CD4-positive, CD25-positive, alpha-beta regulatory T cell (primary cell): ENCODE measurements around the gene GARIN3. TPM values are rescaled to one million over a fixed set of nuclear protein-coding genes. Genes with fewer than 3 reads are reported as not detected.

Experiments used
- ATAC-seq, 2 donors: fragments of 150-1000 bp; cut with Tn5 transposase; one replicate each; pipeline ENCODE4 v1.10.0; 2021; ENCODE audit warnings: low read depth in 2 of 2, moderate number of reproducible peaks in 2 of 2, moderate library complexity in 1 of 2
- DNase-seq, 3 donors: peaks; one replicate each; pipeline versions ENCODE4 v3.0.0 to v3.0.0-alpha.2; 2012 to 2022; ENCODE audit warnings: mixed read lengths in 1 of 3
- H3K27ac ChIP-seq: one replicate; pipeline ENCODE4 v1.7.0; 2013; ENCODE audit warnings: mild to moderate bottlenecking, low read length; ENCODE audit not compliant: insufficient read depth, poor library complexity, severe bottlenecking
- H3K27me3 ChIP-seq: one replicate; pipeline ENCODE4 v1.7.0; 2013; ENCODE audit warnings: low read length; ENCODE audit not compliant: control insufficient read depth, insufficient read depth
- H3K36me3 ChIP-seq: one replicate; pipeline ENCODE4 v1.7.0; 2013; ENCODE audit warnings: mild to moderate bottlenecking, low read length, moderate library complexity; ENCODE audit not compliant: control insufficient read depth, insufficient read depth
- H3K4me1 ChIP-seq: 2 replicates; pipeline ENCODE4 v1.7.0; 2013; ENCODE audit warnings: mild to moderate bottlenecking, low read length; ENCODE audit not compliant: insufficient read depth, control insufficient read depth, poor library complexity, severe bottlenecking
- H3K4me3 ChIP-seq: one replicate; pipeline ENCODE4 v1.7.0; 2013; ENCODE audit warnings: low read depth, mild to moderate bottlenecking, low read length, moderate library complexity
- H3K9me3 ChIP-seq, 2 experiments: 1 replicate in 1 of 2; 2 replicates in 1 of 2; pipeline ENCODE4 v1.7.0; 2013; ENCODE audit warnings: low read length in 2 of 2, mild to moderate bottlenecking in 1 of 2, moderate library complexity in 1 of 2; ENCODE audit not compliant: control insufficient read depth in 2 of 2
- H3K27ac Mint-ChIP-seq, 3 donors: one replicate each; pipeline ENCODE4 v1.8.0; 2020 to 2022; ENCODE audit warnings: mild to moderate bottlenecking in 3 of 3, mixed read lengths in 3 of 3, moderate library complexity in 2 of 3
- H3K27me3 Mint-ChIP-seq: one replicate; pipeline ENCODE4 v1.8.0; 2022; ENCODE audit warnings: mild to moderate bottlenecking, mixed read lengths
- H3K36me3 Mint-ChIP-seq: one replicate; pipeline ENCODE4 v1.8.0; 2020; ENCODE audit warnings: mixed read lengths
- H3K4me1 Mint-ChIP-seq, 4 donors: one replicate each; pipeline ENCODE4 v1.8.0; 2020 to 2022; ENCODE audit warnings: mixed read lengths in 4 of 4, mild to moderate bottlenecking in 1 of 4
- H3K4me3 Mint-ChIP-seq, 4 donors: one replicate each; pipeline ENCODE4 v1.8.0; 2020 to 2022; ENCODE audit warnings: mild to moderate bottlenecking in 4 of 4, mixed read lengths in 4 of 4, moderate library complexity in 3 of 4
- H3K9me3 Mint-ChIP-seq, 7 donors: one replicate each; pipeline ENCODE4 v1.8.0; 2020 to 2022; ENCODE audit warnings: mixed read lengths in 7 of 7, mild to moderate bottlenecking in 3 of 7, moderate library complexity in 2 of 7
- polyA plus RNA-seq, 4 donors: library from polyadenylated mRNA; unstranded; fragments of 300-500 nt; fragmentation: Illumina TruSeq; gene quantifications; one replicate each; pipeline ENCODE4 v1.2.3, GENCODE V29; 2021
- total RNA-seq: library from RNA; stranded (reverse); gene quantifications from one replicate; pipeline ENCODE4 v1.2.3, GENCODE V29; 2022

The GARIN3 gene
- total RNA-seq: not detected
- polyA plus RNA-seq: not detected

DNA sequence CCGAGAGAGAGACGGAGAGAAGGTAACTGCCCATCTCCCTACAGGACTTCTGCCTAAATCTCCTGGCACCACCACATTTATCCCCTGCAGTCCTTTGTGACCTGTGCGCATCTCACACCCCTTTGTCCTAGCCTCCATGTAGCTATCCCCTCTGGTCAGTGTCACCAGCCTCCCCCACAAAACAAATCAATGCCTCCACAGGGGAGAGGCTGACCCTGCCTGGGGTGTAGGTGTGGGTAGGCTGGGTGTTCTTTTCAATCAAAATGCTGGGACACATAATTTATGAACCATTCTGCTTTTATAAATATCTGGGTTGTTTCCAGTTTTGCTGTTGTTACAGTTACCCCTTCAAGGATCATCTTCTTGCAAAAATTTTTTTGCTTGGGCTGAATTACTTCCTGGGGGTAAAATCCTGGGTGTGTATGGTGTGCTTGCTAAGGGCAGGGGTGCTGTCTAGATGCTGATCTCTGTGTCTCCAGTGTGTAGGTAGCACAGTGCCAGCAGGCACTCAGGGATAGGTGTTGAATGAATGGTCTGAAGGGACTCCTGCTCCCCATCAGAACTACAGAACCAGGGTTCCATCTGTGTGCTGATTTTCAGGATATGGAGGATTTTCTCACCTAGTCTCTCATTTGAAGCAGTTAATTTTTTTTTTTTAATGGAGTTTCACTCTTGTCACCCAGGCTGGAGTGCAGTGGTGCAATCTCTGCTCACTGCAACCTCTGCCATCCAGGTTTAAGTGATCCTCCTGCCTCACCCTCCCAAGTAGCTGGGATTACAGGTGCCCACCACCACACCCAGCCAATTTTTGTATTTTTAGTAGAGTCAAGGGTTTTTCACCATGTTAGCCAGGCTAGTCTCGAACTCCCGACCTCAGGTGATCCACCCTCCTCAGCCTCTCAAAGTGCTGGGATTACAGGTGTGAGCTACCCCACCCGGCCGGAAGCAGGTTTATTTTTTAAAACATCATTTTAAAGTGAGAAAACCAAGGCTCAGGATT lies at the start of gene GARIN3:
Gene GARIN3 (minus strand): TSS at position 51 of the 1,000 bp plus-strand sequence. CDS start 96 bp downstream, outside the sequence.
- Mint-ChIP-seq H3K9me3 (peaks cover 0 to 10% (median 2%) of the 10 kb centered on the region in 7 donors), H3K4me3 (peak within 1 kb of the TSS; percentile 22 to 76 (median 58)), H3K36me3 (no peaks in the 10 kb centered on the region), H3K27ac (peak within 1 kb of the TSS; percentile 76 to 90 (median 81)), H3K4me1 (peaks cover 17 to 76% (median 46%) of the 10 kb centered on the region in 4 donors), H3K27me3 (no peaks in the 10 kb centered on the region)
- ATAC-seq (peak in 1 of 2 donors; percentile 44), DNase-seq (peak in 1 of 3 donors; percentile 40)
- H3K4me3 ChIP-seq: peak within 1 kb of the TSS; percentile 65
- no peaks in the 10 kb centered on the region for H3K27me3 ChIP-seq
- H3K9me3 ChIP-seq: no peaks in the 10 kb centered on the region
- H3K4me1 ChIP-seq: peaks cover 25% of the 10 kb centered on the region
- peak within 1 kb of the TSS; percentile 53 for H3K27ac ChIP-seq
- H3K36me3 ChIP-seq: no peaks in the 10 kb centered on the region

DNA sequence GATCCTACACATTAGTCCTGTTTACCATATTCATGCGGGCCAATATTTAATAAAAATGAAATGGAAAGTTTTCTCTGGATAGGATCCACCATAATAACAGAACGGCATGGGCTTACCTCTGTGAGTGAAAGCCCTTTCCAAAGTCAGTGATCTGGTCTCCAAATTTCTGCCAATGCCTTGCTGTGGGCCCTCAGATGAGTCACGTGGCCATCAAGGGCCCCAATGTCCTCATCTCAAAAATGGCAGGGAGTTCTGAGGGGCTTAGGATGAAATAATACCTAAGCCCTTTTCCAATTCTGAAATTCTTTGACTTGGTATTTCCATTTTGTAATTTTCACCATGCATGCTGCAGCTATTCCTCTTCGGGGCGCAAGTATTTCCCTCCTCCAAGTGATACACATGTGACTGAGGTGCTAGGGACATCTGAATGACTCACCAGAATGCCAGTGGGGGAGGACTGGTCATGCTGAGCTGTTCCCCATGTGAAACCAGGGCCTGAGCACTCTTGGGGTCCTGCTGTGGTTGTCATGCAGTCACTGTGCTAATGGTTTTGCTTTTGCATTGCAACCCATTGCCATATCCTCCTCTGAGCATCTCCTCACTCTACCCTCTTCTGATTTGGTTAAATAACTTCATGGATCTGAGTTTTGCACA lies 49.6 kb upstream of the GARIN3 start:
- peak overlapping the region; percentile 73 to 91 (median 82) for H3K4me3 Mint-ChIP-seq
- H3K36me3 Mint-ChIP-seq: peaks cover 79% of the 10 kb centered on the region
- Histone ChIP-seq H3K4me3 (peak overlapping the region; percentile 56), H3K27ac (peak overlapping the region; percentile 73), H3K36me3 (peaks cover 100% of the 10 kb centered on the region), H3K4me1 (peaks cover 85% of the 10 kb centered on the region), H3K9me3 (no peaks in the 10 kb centered on the region), H3K27me3 (no peaks in the 10 kb centered on the region)
- H3K9me3 Mint-ChIP-seq: peaks cover 0 to 3% (median 0%) of the 10 kb centered on the region in 7 donors
- H3K27me3 Mint-ChIP-seq: no peaks in the 10 kb centered on the region
- no peak for ATAC-seq
- H3K4me1 Mint-ChIP-seq: peaks cover 43 to 100% (median 85%) of the 10 kb centered on the region in 4 donors
- DNase-seq: no peak
- H3K27ac Mint-ChIP-seq: peak overlapping the region; percentile 90 to 98 (median 95)

DNA sequence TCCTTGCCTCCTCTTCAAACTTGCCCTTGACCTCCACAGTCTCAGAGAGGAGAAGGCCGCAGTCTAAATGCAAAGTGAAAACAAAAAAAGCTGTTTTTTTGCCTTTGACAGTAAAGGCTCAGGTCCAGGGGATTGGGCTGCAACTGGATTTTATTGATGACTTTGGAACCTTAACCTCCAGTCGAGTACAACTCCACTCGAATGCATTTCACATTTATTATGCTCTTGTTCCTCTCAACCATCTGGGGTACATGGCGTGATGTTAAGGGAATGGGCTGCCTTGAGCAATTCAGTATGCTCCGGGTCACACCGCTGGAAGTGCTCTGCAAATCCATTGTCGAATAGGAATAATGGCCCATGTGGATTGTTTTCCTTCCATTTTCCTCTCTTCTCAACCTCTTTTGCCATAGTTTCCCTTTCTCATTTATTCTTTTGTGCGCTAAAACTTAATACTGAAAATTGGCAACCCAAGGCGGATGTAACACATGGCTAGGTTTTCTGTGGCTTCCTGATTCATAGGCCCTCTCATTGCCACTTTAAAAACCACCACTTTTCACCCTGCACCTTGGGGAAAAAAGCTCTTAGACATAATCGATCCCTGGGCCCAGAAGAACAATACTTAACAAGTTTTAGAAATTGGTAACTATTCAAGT lies 48.9 kb upstream of the GARIN3 start:
- H3K4me3 Mint-ChIP-seq: peak overlapping the region; percentile 73 to 91 (median 82)
- peaks cover 83% of the 10 kb centered on the region for H3K4me1 ChIP-seq
- H3K27ac Mint-ChIP-seq: peak overlapping the region; percentile 90 to 98 (median 95)
- H3K27me3 ChIP-seq: no peaks in the 10 kb centered on the region
- H3K9me3 Mint-ChIP-seq: peaks cover 0 to 3% (median 0%) of the 10 kb centered on the region in 7 donors
- H3K36me3 ChIP-seq: peaks cover 98% of the 10 kb centered on the region
- H3K4me1 Mint-ChIP-seq: peaks cover 41 to 98% (median 82%) of the 10 kb centered on the region in 4 donors
- H3K36me3 Mint-ChIP-seq: peaks cover 81% of the 10 kb centered on the region
- peak overlapping the region; percentile 73 for H3K27ac ChIP-seq
- no peaks in the 10 kb centered on the region for H3K27me3 Mint-ChIP-seq
- ATAC-seq (peak; percentile 47), DNase-seq (peak in 1 of 3 donors; percentile 76)
- no peaks in the 10 kb centered on the region for H3K9me3 ChIP-seq
- peak overlapping the region; percentile 56 for H3K4me3 ChIP-seq

DNA sequence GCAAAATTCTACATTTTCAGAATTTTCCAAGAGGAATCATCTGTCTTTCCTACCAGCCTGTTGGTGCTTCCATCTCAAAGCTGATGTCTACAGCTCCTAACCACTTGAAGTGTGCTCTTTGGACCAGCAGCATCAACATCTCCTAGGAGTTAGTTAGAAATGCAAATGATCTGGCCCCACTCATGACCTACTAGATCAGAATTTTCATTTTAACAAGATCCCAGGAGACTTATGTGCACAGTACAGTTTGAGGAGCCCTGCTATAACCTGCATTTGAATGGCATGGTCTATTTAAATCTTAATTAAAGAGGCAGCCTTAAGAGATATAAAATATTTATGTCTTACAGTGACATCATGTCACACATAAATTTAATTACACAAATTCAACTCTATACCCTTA lies 48.4 kb upstream of the GARIN3 start:
- no peak for ATAC-seq
- Mint-ChIP-seq H3K9me3 (peaks cover 0 to 3% (median 0%) of the 10 kb centered on the region in 7 donors), H3K27ac (peak overlapping the region in 2 of 3 donors; percentile 95 to 98), H3K4me1 (peaks cover 35 to 95% (median 77%) of the 10 kb centered on the region in 4 donors), H3K36me3 (peaks cover 76% of the 10 kb centered on the region), H3K27me3 (no peaks in the 10 kb centered on the region), H3K4me3 (peak overlapping the region in 3 of 4 donors; percentile 54 to 86 (median 73))
- H3K27ac ChIP-seq: peak overlapping the region; percentile 73
- peaks cover 97% of the 10 kb centered on the region for H3K36me3 ChIP-seq
- DNase-seq: no peak
- H3K4me3 ChIP-seq: peak overlapping the region; percentile 56
- no peaks in the 10 kb centered on the region for H3K27me3 ChIP-seq
- H3K4me1 ChIP-seq: peaks cover 83% of the 10 kb centered on the region
- no peaks in the 10 kb centered on the region for H3K9me3 ChIP-seq

DNA sequence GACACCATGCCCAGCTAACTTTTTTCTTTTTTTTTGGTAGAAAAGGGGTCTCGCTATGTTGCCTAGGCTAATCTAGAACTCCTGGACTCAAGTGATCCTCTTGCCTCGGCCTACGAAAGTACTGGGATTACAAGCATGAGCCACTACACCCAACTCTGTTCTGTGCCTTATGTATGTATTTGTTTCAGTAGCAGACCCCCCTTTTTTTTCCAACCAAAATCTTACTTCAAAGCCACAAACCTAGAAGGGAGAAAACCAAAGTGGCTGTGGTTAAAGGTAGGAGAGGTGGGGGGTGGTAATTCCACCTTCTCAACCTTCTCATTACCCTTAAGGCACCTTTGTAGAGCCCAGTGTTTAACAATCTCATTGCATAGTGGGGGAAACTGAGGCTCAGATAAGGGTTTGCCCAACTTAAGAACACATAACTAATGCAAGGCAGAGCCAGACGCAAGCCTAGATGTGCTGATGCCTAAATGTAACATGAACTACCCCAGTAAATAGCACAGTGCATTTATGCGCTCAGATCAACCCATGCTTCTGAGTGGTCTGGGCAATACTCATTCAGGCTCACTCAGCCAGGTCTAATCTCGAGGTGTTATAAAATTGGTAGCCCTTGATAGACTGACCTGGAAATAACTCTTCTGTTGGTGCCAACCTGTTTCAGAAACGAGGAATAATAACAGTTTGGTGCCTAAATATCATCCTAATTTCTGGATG lies 47.6 kb upstream of the GARIN3 start:
- Mint-ChIP-seq H3K4me3 (peak overlapping the region in 3 of 4 donors; percentile 26 to 86 (median 54)), H3K36me3 (peaks cover 74% of the 10 kb centered on the region), H3K27ac (peak overlapping the region; percentile 72 to 96 (median 85)), H3K9me3 (peaks cover 0 to 3% (median 0%) of the 10 kb centered on the region in 7 donors), H3K4me1 (peaks cover 34 to 94% (median 75%) of the 10 kb centered on the region in 4 donors), H3K27me3 (no peaks in the 10 kb centered on the region)
- Histone ChIP-seq H3K36me3 (peaks cover 97% of the 10 kb centered on the region), H3K27ac (peak overlapping the region; percentile 73), H3K4me1 (peaks cover 82% of the 10 kb centered on the region), H3K9me3 (no peaks in the 10 kb centered on the region), H3K27me3 (no peaks in the 10 kb centered on the region), H3K4me3 (peak overlapping the region; percentile 27)
- DNase-seq (no peak), ATAC-seq (no peak)

DNA sequence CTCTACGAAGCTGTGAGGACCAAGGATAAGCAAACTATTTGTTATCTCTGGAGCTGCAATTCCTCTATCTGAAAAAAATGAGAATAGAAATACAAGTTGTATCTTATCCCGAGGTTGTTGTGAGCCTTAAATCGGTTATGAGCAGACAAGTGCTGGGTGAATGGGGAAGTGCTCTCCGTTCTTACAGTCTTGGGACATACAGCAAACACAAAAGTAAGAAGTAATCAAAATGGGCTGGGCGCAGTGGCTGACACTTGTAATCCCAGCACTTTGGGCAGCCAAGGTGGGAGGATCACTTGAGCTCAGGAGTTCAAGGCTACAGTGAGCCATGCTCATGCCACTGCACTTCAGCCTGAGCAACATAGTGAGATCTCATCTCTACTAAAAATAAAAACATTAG lies 46.2 kb upstream of the GARIN3 start:
- Mint-ChIP-seq H3K27ac (peak overlapping the region; percentile 72 to 96 (median 85)), H3K36me3 (peaks cover 78% of the 10 kb centered on the region), H3K4me3 (peak overlapping the region in 3 of 4 donors; percentile 6 to 51 (median 27)), H3K27me3 (no peaks in the 10 kb centered on the region), H3K4me1 (peaks cover 37 to 94% (median 77%) of the 10 kb centered on the region in 4 donors), H3K9me3 (peaks cover 0 to 3% (median 0%) of the 10 kb centered on the region in 7 donors)
- no peak overlapping the region for H3K4me3 ChIP-seq
- peak overlapping the region; percentile 56 for H3K27ac ChIP-seq
- H3K36me3 ChIP-seq: peaks cover 96% of the 10 kb centered on the region
- peaks cover 74% of the 10 kb centered on the region for H3K4me1 ChIP-seq
- H3K27me3 ChIP-seq: no peaks in the 10 kb centered on the region
- no peak for ATAC-seq
- H3K9me3 ChIP-seq: no peaks in the 10 kb centered on the region
- no peak for DNase-seq
